HS-27A (cell line): ENCODE measurements around the gene IFI30.
"Not testable (repeated sequence)": the region's sequence is repeated elsewhere in the genome, so short reads cannot be mapped to it uniquely, and the experiment has no call there.

Experiments
- DNase-seq: peaks from one replicate; pipeline ENCODE4 v3.0.0-alpha.2; 2012; ENCODE audit warnings: low read depth, missing footprints

The IFI30 gene

DNA sequence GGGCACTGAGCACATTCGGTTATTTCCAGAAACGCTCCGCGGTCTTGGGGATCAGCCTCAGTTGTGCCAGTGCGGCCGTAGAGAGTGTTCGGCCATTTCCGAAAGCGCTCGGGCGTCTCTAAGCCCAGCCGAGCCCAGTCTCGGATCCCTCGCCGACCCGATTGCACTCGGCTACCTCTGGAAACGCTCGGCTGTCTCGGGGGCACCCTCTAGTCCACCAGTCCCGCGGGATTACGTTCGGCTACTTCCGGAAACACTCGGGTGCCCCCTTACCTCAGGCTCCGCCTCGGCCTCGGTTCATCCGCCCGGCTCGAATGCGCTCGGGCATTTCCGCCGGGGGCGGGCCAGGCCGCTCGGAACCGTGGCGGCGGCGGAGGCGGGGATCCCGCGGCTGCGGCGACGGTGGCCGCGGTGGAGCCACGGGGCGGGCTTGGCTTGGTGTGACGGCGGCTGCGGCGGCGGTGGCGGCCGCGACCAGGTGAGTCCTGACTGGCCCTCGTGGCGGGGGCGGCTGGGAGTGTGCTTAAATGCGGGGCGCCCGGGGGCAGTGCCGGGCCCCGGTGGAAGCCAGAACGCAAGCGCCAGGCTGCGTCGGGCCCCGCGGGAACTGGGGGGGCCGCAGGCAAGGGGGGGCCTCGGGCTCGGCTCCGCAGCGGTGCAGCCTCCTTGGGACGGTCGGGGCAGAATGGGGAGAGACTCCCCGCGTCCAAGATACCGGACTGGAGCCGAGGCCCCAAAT lies 20.6 kb upstream of the IFI30 start, which contains the start of gene PIK3R2:
Gene PIK3R2 (plus strand): TSS at position 347 of the 739 bp plus-strand sequence. CDS start 2,717 bp downstream, outside the sequence.
- peak; percentile 94 for DNase-seq

DNA sequence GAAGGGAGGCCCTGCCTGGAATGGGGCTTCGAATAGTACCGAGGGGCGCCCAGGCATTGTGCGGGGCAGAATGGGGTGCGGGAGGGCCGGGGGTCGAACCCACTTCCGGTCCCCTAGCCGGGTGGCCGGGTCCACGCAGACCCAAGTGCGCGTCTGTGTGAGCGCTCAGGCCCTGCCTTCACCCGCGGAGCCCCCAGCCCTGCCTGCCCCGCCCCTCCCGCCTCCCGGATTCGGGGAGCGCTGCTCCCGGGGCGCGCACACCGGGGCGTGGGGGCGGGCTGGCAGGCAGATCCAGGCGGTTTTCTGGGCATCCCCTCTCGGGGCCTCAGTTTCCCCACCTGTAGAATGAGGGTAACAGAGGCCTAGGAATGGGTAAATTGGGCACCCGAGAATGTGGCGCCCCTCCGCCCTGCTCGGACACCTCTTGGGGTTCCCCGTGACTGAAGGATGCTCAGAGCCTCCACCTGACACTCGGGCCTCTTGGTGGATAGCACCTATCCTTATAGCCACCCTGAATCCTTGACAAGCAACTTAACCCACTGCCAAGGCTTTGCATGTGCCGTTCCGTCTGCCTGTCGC lies 20.0 kb upstream of the IFI30 start:
- no peak for DNase-seq

DNA sequence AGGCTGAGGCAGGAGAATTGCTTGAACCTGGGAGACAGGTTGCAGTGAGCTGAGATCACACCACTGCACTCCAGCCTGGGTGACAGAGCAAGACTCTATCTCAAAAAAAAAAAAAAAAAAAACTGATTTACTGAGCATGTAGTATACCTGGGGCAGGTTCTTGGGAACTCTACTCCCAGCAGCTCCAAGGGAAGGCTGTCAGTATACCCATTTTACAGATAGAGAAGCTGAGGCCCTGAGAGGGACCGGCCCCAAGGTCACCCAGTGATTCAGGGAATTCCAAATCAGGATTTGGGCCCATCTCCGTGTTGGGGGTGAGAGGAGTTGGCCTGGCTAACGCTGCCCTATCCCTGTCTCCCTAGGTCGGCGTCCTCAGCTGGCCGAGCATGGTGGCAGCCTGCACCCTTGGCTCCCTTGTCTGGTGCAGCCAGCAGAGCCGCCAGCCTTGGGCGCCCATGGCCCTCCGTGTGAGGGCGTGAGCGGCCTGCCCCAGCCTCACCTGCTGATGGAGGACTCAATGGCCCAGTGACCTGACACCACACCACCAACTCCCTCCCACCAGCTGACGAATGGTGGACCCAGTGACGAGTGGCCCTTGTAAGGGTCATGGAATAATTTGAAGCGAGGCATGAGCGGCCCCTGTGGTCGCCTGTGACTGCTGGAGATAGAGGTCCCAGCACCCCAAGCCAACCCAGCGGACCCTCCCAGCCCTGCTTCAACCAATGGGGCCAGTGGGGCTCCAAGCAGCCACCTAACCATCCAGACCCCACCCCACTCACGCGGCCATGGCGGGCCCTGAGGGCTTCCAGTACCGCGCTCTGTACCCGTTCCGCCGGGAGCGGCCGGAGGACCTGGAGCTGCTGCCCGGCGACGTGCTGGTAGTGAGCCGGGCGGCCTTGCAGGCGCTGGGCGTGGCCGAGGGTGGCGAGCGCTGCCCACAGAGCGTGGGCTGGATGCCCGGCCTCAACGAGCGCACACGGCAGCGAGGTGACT lies 18.2 kb upstream of the IFI30 start:
- DNase-seq: no peak

DNA sequence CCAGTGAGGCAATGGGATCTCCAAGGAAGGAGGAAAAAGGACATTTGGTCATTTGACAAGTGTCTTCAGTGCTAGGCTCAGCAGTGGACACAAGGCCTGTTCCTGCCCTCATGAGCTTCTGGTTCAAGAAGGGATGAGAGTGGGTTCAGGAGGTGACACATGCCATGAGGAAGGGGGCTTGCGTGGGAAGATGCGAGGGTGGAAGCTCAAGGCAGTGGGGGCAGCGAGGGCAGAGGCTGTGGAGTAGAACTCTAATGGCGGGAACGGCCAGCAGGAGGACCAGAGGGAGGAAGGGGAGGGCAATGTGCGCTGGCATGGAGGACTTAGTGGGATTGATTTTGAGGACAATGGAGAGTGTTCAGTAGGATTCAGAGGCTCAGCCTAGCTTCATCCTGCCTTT lies 17.3 kb upstream of the IFI30 start:
- no peak for DNase-seq

DNA sequence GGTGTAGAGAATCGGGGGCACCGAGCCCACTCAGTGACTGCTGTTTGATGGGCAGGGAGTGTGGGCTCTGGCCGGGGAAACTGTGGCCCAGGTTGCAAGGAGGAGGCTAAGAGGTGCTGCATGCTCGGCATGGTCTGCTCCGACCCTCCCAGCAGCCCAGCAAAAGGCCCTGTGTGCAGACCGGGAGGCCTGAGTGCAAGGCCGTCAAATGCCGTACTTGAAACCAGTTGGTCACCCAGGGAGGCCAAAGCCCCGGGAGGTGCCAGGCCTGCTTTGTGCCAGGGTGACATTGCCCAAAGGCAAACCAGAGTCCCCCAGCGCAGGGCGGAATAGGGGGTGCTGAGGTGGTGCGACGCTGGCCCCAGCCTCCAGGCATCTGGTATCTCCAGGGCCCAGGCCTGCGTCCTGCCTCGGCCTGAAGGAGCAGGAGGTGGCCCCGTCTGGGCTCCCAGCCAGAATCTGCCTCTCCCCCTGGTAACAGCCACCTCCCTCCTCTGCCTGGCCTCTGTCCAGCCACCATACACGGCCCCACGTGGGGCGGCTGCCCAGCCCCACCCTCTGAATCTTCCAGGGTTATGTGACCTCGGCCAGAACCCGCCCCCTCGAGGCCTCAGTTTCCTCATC lies 16.7 kb upstream of the IFI30 start:
- peak; percentile 27 for DNase-seq

DNA sequence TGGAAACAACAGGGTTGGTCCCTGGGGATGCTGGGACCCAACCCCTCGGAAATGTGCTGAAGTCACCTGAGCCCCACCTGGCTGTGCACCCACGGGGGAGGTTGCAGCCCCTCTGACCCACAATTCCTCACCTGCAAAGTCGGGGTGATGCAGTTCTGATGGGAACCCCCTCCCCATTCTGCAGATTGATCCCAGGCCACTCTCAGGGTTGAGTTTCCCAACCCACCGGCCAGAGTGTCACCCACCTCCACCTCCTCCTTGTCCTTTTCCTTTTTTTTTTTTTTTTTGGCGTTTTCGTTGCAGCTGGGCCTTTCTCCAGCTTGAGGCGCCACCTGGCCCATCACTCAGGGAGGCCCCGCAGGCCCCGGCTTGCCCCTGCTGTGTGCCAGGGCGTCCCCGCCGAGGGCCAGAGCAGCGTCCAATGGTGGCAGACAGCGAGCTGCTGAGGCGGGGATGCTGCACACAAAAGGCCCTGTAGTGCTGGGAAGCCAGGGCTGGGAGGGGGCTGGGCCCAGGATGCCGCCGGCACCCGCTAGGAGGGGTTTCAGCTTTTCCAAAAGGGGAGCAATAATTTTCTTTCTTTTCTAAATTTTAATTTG lies 16.0 kb upstream of the IFI30 start:
- DNase-seq: no peak

DNA sequence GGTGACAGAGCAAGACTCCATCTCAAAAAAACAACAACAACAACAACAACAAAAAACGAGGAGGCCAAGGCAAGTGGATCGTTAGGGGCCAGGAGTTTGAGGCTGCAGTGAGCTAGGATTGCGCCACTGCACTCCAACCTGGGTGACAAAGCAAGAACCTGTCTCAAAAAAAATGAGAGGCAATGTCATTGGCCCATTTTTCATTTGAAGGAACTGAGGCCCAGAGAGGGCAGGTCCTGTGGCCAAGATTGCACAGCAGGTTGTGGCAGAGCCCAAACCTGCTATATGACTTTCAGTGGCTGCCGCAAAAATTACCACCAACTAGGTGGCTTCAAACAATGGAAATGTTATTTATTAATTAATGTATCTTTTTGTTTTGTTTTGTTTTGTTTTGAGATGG lies 15.1 kb upstream of the IFI30 start:
- no peak for DNase-seq

DNA sequence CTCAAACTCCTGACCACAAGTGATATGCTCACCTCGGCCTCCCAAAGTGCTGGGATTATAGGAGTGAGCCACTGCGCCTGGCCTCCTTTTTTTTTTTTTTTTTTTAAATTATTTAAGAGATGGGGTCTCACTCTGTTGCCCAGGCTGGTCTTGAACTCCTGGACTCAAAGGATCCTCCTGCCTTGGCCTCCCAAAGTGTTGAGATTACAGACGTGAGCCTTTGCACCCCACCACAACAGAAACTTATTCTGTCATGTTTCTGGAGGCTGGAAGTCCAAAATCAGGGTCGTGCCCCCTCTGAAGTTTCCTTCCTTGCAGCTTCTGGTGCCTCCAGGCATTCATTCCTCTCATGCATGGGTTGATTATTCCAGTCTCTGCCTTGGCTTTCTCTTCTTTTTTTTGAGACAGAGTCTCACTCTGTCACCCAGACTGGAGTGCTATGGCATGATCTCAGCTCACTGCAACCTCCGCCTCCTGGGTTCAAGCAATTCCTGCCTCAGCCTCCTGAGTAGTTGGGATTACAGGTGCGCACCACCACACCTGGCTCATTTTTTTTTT lies 14.5 kb upstream of the IFI30 start:
- DNase-seq: not testable (repeated sequence)

DNA sequence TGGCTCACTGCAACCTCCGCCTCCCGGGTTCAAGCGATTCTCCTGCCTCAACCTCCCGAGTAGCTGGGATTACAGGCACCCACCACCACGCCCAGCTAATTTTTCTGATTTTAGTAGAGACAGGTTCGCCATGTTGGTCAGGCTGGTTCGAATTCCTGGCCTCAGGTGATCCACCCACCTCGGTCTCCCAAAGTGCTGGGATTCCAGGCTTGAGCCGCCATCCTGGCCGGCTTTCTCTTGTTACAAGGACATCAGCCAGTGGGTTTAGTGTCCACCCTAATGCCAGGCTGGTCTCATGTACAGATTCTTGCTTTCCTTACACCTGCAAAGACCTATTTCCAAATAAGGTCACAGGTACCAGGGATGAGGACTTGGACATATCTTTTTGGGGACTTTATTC lies 13.8 kb upstream of the IFI30 start:
- DNase-seq: no peak

DNA sequence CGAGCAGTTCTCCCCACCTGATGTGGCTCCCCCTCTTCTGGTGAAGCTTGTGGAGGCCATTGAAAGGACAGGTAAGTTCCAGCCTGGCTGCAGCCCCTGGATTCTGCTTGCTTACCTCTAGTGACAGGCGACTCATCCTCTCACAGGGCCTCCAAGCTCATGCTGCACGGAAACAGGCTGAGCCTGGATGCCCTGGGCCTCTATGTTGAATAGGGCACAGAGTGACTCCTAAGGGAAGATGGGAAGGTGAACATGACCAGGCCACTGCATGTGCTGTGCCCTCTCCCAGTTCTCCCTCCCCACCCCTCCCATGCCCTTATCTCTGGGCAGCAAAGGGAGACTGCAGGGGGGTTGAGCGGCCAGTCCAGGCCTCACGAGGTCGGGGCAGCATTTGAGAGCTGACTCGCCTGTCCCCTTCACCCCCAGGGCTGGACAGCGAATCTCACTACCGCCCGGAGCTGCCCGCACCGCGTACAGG lies 13.1 kb upstream of the IFI30 start:
- no peak for DNase-seq

DNA sequence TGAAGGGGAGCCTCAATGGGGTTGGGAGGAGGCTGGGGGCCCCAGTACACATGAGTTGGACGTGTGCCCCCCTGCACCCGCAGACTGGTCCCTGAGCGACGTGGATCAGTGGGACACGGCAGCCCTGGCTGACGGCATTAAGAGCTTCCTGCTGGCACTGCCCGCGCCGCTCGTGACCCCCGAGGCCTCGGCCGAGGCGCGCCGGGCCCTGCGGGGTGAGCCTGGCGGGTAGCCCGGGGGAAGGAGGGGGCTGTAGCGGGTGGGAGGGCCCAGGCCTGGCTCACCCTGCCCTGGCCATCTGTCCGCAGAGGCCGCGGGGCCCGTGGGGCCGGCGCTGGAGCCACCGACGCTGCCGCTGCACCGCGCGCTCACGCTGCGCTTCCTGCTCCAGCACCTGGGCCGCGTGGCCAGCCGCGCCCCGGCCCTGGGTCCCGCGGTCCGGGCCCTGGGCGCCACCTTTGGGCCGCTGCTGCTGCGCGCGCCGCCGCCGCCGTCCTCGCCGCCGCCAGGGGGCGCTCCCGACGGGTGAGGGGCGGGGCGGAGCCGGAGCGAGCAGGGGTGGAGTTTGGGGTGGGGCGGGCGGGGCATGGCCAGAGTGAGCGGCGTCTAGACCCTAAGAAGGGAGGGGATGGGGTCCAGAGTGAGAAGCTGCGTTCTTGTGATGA lies 12.5 kb upstream of the IFI30 start:
- DNase-seq: no peak

DNA sequence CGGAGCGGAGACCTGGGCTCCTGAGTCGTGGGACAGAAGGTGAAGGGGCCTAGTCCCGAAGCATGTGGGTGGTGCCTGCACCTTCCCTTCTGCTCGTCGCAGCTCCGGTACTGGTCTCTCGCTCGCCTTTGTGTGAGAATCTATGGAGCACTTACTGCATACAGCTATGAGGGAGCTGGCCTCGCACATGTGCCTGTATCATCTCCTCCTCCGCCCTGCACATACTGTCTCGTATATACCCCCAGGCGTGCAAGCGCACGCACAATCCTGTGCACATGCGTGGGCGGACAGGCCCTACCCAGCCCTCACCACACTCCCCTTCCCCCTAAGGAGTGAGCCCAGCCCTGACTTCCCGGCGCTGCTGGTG lies 12.0 kb upstream of the IFI30 start:
- no peak for DNase-seq

DNA sequence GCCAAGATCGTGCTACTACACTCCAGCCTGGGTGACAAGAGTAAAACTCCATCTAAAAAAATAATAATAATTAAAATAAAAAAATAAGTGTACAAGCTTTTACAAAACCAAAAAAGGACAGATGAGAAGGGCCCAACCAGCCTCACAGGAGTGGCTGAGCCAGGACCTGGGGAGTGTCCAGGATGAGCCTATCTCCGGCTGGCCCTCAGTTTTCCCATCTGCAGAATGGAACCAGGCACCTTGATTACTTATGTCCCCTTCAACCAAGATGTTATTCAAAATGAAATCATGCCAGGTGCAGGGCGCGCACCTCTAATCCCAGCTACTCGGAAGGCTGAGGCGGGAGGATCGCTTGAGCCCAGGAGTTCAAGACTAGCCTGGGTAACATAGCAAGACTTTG lies 9.5 kb upstream of the IFI30 start:
- no peak for DNase-seq

DNA sequence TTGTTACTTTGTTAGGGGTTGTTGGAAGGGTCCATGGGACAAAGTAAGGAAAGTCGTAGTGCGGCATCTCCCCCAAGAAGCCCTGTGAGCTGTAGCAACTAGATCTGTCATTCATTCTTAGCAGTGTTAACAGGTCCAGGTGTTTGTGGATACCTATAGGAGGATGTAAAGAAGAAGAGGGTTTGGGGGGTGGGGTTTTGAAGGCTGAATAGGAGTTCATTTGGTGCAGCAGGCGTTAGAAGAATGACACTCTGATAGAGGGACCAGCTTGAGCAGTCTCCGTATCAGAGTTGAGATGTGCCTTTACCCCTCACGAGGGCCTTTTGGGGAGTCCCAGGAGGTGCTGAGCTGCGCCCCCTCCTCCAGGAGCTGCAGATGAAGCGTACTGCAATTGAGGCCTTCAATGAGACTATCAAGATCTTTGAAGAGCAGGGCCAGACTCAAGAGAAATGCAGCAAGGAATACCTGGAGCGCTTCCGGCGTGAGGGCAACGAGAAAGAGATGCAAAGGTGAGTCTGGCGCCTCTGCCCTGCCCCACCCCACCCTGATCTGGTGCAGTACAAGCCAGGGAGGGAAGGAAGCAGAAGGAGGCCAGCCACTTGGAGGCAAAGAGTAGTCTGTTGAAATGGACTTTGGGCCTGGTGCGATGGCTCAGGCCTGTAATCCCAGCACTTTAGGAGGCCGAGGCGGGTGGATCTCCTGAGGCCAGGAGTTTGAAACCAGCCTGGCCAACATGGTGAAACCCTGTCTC lies 7.6 kb upstream of the IFI30 start:
- no peak for DNase-seq

DNA sequence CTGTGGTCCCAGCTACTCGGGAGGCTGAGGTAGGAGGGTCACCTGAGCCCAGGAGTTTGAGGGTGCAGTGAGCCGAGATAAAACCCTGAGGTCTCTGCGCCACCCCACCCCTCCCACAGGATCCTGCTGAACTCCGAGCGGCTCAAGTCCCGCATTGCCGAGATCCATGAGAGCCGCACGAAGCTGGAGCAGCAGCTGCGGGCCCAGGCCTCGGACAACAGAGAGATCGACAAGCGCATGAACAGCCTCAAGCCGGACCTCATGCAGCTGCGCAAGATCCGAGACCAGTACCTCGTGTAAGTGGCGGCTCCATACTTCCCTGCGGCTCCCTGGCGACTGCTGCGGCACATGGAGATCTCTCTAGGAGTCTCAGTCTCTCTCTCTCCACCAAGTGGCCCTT lies 6.6 kb upstream of the IFI30 start:
- no peak for DNase-seq

DNA sequence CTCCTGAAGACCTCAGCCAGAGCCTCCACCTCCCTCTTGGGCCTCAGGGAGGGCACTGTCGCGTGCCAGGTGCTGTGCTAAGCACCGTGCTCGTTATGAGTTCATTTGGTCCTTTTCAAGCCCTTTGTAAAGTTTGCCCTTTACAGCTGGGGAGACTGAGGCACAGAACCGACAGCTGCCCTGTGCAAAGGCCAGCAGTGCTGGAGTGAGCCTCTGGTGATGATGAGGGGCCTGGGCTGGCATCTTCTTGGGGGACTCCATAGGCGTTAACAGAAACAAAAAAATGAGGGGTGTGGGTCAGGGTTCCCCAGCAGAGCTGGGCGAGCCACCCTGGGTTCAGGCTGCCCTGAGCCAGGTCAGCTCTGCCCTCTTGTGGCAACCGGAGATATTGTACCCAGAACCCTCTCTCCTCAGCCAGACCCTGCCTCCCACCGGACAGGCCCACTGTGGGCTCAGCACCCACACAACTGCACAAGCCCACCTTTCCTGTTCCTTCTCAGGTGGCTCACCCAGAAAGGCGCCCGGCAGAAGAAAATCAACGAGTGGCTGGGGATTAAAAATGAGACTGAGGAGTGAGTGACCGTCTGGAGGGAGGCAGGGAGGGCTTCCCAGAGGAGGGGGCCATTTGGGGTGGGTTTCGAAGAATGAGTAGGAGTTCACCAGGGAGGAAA lies 5.5 kb upstream of the IFI30 start:
- DNase-seq: no peak

DNA sequence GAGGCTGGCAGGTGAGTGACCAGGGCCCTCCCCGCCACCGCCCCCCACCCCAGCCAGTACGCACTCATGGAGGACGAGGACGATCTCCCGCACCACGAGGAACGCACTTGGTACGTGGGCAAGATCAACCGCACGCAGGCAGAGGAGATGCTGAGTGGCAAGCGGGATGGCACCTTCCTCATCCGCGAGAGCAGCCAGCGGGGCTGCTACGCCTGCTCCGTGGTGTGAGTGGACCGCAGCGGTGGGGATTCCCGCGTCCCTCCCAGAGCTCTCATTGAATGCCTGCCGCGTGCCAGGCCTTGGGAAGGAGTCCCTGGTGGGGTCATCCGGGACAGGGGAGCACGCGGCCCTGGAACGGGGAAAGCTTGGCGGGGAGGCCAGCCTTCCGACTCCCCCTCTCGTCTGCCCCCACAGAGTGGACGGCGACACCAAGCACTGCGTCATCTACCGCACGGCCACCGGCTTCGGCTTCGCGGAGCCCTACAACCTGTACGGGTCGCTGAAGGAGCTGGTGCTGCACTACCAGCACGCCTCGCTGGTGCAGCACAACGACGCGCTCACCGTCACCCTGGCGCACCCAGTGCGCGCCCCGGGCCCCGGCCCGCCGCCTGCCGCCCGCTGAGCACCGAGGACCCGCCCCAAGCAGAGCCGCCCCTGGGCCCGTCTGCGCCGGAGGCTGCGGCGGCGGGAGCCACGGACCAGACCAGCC lies 4.8 kb upstream of the IFI30 start:
- DNase-seq: no peak

DNA sequence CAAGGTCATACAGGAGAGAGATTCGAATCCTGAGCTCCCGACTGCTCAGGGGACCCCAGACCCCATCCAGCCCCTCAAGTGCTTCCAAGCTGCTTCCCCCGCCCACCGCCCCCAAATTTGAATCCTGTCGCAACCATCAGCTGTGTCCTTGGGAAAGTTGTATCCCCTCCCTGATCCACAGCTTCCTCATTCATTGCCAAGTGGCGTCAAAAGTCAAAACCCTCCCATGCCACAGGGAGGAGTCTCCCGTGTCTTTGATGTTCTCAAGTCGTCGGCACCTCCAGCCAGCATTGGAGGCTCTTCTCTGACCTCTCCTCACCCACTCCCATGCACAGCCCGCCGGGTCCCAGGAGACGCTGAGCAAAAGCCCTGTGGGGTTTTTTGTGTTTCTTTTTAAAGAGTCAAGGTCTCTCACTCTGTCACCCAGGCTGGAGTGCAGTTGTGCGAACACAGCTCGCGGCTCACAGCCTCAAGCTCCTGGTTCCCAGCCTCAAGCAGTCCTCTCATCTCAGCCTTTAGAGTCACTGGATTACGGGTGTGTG lies 2.8 kb upstream of the IFI30 start:
- no peak for DNase-seq
